HG02840 (cell line): ENCODE measurements around the gene DPYD.

Source experiments
- ATAC-seq: cut with Tn5 transposase; IDR thresholded peaks from one replicate; pipeline ENCODE4 v1.9.1; 2021; ENCODE audit warnings: mild to moderate bottlenecking, moderate library complexity, moderate number of reproducible peaks; ENCODE audit not compliant: unreplicated experiment, low FRiP score

Gene DPYD

GRCh38 chr1:97632776-97633175 lies 288.1 kb downstream of the DPYD start:
- ATAC-seq = no peak

- ATAC-seq = no peak
Observed at GRCh38 chr1:97632075-97632474, 288.8 kb downstream of the DPYD start.

- no peak for ATAC-seq
Observed at GRCh38 chr1:97630948-97631347, 289.9 kb downstream of the DPYD start.

- ATAC-seq = no peak
Observed at GRCh38 chr1:97630281-97630680, 290.6 kb downstream of the DPYD start.

GRCh38 chr1:97623220-97623619 lies 297.6 kb downstream of the DPYD start:
- ATAC-seq = no peak

- ATAC-seq = no peak
Observed at GRCh38 chr1:97621955-97622354, 298.9 kb downstream of the DPYD start.

GRCh38 chr1:97619706-97620105 lies 301.1 kb downstream of the DPYD start:
- ATAC-seq = no peak

GRCh38 chr1:97610748-97611147 lies 310.1 kb downstream of the DPYD start:
- ATAC-seq = no peak

GRCh38 chr1:97610102-97610501 lies 310.7 kb downstream of the DPYD start:
- ATAC-seq = no peak

- no peak for ATAC-seq
Observed at GRCh38 chr1:97608272-97608671, 312.6 kb downstream of the DPYD start.

GRCh38 chr1:97603776-97604175 lies 317.1 kb downstream of the DPYD start:
- no peak for ATAC-seq

GRCh38 chr1:97603218-97603617 lies 317.6 kb downstream of the DPYD start:
- ATAC-seq = no peak

GRCh38 chr1:97599447-97599846 lies 321.4 kb downstream of the DPYD start:
- no peak for ATAC-seq

GRCh38 chr1:97593192-97593591 lies 327.6 kb downstream of the DPYD start:
- ATAC-seq = no peak

GRCh38 chr1:97588772-97589171 lies 332.1 kb downstream of the DPYD start:
- ATAC-seq = no peak

- ATAC-seq = no peak
Observed at GRCh38 chr1:97581614-97582051, 339.2 kb downstream of the DPYD start.

- no peak for ATAC-seq
Observed at GRCh38 chr1:97577613-97578012, 343.2 kb downstream of the DPYD start.

GRCh38 chr1:97573553-97573952 lies 347.3 kb downstream of the DPYD start:
- ATAC-seq = no peak

GRCh38 chr1:97572561-97572960 lies 348.3 kb downstream of the DPYD start:
- no peak for ATAC-seq

GRCh38 chr1:97571760-97572159 lies 349.1 kb downstream of the DPYD start:
- no peak for ATAC-seq

GRCh38 chr1:97570691-97571090 lies 350.1 kb downstream of the DPYD start:
- ATAC-seq = no peak

- ATAC-seq = no peak
Observed at GRCh38 chr1:97567000-97567749, 353.7 kb downstream of the DPYD start.

- no peak for ATAC-seq
Observed at GRCh38 chr1:97565886-97566285, 354.9 kb downstream of the DPYD start.
